Fibroblast of lung (primary cell): ENCODE data around the gene POLR2F. TPM values are rescaled to one million over a fixed set of nuclear protein-coding genes. Genes with fewer than 3 reads are reported as not detected.
A peak's percentile ranks its signal among the peaks of the same experiment; 100 is the strongest.

ENCODE experiments used
- DNase-seq, 2 donors: peaks; one replicate each; pipeline versions ENCODE4 v3.0.0 to v3.0.0-alpha.2; 2010; ENCODE audit warnings: low read depth in 2 of 2
- H2AFZ ChIP-seq: 2 replicates; pipeline ENCODE4 v1.5.1; 2012; ENCODE audit warnings: low read length, control low read depth, inconsistent platforms
- H3K27ac ChIP-seq: 2 replicates; pipeline ENCODE4 v1.5.1; 2011; ENCODE audit warnings: low read length, control low read depth; ENCODE audit not compliant: insufficient read depth
- H3K27me3 ChIP-seq: 2 replicates; pipeline ENCODE4 v1.5.1; 2011; ENCODE audit warnings: mild to moderate bottlenecking, low read length; ENCODE audit not compliant: control insufficient read depth, insufficient read depth
- H3K36me3 ChIP-seq: 2 replicates; pipeline ENCODE4 v1.5.1; 2011; ENCODE audit warnings: low read length; ENCODE audit not compliant: control insufficient read depth, insufficient read depth
- H3K4me1 ChIP-seq: 2 replicates; pipeline ENCODE4 v1.5.1; 2011; ENCODE audit warnings: low read length; ENCODE audit not compliant: control insufficient read depth, insufficient read depth; ENCODE audit errors: extremely low read depth
- H3K4me2 ChIP-seq: 2 replicates; pipeline ENCODE4 v1.5.1; 2011; ENCODE audit warnings: low read length, control low read depth; ENCODE audit not compliant: insufficient read depth; ENCODE audit errors: extremely low read depth
- H3K4me3 ChIP-seq, 4 experiments: fragments of 200-600 bp in 1 of 4; sonication (generic) in 1 of 4; replicated peaks in 1 of 4; 2 replicates each; pipeline ENCODE4 v1.5.1; 2011 to 2016; ENCODE audit warnings: low read length in 4 of 4, low read depth in 3 of 4, mild to moderate bottlenecking in 3 of 4, control low read depth in 2 of 4, inconsistent platforms in 1 of 4, mixed read lengths in 1 of 4; ENCODE audit not compliant: insufficient read depth in 1 of 4; ENCODE audit errors: control extremely low read depth in 1 of 4
- H3K79me2 ChIP-seq: 2 replicates; pipeline ENCODE4 v1.5.1; 2012; ENCODE audit warnings: mild to moderate bottlenecking, low read length, inconsistent platforms; ENCODE audit not compliant: control insufficient read depth, insufficient read depth
- H3K9ac ChIP-seq: 2 replicates; pipeline ENCODE4 v1.5.1; 2011; ENCODE audit warnings: mild to moderate bottlenecking, low read length, control low read depth; ENCODE audit not compliant: insufficient read depth
- H3K9me3 ChIP-seq: 2 replicates; pipeline ENCODE4 v1.5.1; 2012; ENCODE audit warnings: low read depth, low read length; ENCODE audit not compliant: control insufficient read depth, insufficient read depth
- H4K20me1 ChIP-seq: 2 replicates; pipeline ENCODE4 v1.5.1; 2011; ENCODE audit warnings: low read length; ENCODE audit not compliant: control insufficient read depth, insufficient read depth; ENCODE audit errors: extremely low read depth
- EZH2 ChIP-seq: IDR thresholded peaks from 2 replicates; pipeline ENCODE4 v1.5.1; 2012; ENCODE audit warnings: low read length, control low read depth, mild to moderate bottlenecking; ENCODE audit errors: missing control alignments
- polyA plus RNA-seq, 2 donors: library from polyadenylated mRNA; depleted of rRNA in 1 of 2; stranded (reverse) in 1 of 2; unstranded in 1 of 2; fragments of >200 nt; gene quantifications; 2 replicates each; pipeline ENCODE4 v1.2.1, GENCODE V29; 2011 to 2012; ENCODE audit warnings: missing spikeins in 1 of 2
- total RNA-seq: library from RNA; depleted of rRNA; stranded (reverse); fragments of >200 nt; gene quantifications from 2 replicates; pipeline ENCODE4 v1.2.1, GENCODE V29; 2014
- TF ChIP-seq, protein P1 (sequence below), 2 donors: IDR thresholded peaks in 1 of 2; conservative IDR thresholded peaks in 1 of 2; 1 replicate in 1 of 2; 2 replicates in 1 of 2; pipeline ENCODE4 v1.5.1; 2011 to 2012; ENCODE audit warnings: low read length in 2 of 2, control low read depth in 1 of 2, inconsistent platforms in 1 of 2, low read depth in 1 of 2, mild to moderate bottlenecking in 1 of 2

POLR2F gene
- total and polyA plus RNA-seq, 2 donors (not counting 1 experiment from before 2014, with no cell fraction given): 31.9 to 82.0 TPM

DNA sequence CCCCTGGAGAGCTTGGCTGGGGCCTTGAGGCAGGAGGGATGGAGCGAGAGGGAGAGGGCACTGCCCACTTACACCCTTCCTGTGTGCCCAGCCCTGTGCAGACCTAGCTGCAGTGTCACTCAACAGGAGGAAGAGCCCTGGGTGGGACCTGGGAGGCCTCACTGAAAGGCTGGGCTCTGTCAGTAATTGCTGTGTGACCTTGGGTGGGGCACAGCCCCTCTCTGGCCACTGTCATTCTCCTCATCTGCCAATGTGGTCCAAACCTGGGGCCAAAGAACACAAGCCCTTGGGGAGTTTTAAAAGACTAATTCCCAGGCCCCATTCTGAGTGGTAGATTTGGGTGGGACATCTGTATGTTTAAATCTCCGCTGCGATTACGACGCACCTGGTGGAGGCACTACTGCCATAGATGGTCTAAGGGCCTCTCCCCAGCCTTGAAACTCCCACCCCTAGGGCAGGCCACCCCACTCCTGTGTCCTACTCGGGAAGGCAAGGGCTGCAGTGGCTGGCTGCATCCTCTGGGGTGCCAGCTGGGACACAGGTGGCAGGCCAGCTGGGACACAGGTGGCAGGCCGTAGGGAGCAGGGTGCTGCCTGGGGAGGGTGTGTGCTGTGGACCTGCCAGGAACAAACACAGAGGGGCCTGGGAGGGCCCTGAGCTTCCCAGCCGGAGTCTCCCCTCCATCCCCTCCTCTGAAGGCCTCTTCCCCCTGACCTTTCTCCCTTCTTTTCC is 43.2 kb downstream of the POLR2F start:
- Histone ChIP-seq H2AFZ (no peak overlapping the region), H3K27me3 (peaks cover 4% of the 10 kb centered on the region), H3K4me2 (no peak overlapping the region), H4K20me1 (no peaks in the 10 kb centered on the region), H3K9ac (no peak overlapping the region), H3K4me1 (no peaks in the 10 kb centered on the region), H3K9me3 (no peaks in the 10 kb centered on the region), H3K4me3 (no peak overlapping the region), H3K36me3 (no peaks in the 10 kb centered on the region), H3K79me2 (no peaks in the 10 kb centered on the region), H3K27ac (no peak overlapping the region)
- TF ChIP-seq, protein P1, sequence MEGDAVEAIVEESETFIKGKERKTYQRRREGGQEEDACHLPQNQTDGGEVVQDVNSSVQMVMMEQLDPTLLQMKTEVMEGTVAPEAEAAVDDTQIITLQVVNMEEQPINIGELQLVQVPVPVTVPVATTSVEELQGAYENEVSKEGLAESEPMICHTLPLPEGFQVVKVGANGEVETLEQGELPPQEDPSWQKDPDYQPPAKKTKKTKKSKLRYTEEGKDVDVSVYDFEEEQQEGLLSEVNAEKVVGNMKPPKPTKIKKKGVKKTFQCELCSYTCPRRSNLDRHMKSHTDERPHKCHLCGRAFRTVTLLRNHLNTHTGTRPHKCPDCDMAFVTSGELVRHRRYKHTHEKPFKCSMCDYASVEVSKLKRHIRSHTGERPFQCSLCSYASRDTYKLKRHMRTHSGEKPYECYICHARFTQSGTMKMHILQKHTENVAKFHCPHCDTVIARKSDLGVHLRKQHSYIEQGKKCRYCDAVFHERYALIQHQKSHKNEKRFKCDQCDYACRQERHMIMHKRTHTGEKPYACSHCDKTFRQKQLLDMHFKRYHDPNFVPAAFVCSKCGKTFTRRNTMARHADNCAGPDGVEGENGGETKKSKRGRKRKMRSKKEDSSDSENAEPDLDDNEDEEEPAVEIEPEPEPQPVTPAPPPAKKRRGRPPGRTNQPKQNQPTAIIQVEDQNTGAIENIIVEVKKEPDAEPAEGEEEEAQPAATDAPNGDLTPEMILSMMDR (conservative IDR thresholded peaks at IDR 0.05 in 1 of 2, IDR thresholded peaks at IDR 0.05 in 1 of 2; ENCODE audit: low read depth in 1 of 2, low read length in 2 of 2): no peak
- no peak for TF ChIP-seq EZH2
- DNase-seq: no peak

DNA sequence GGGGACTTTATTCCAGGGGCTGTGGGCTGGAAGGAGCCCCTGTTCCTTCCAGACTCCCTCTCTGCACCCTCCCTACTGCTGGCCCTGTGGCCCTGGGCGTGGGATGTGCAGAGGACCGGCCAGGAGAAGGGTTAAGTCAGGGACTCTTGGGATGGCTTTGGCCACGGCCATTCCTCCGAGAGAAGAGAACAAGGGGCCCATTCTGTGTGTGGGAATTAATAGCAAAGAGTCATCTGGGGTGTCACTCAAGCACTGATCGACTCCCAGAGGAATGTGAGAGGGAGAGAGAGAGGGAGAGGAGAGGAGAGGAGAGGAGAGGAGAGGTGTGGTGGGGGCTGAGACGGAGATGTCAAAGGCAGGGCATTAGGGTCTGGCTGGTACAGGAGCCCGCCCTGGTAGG is 45.0 kb downstream of the POLR2F start:
- TF ChIP-seq EZH2: no peak
- TF ChIP-seq, protein P1 (conservative IDR thresholded peaks at IDR 0.05 in 1 of 2, IDR thresholded peaks at IDR 0.05 in 1 of 2; ENCODE audit: low read depth in 1 of 2, low read length in 2 of 2): no peak

DNA sequence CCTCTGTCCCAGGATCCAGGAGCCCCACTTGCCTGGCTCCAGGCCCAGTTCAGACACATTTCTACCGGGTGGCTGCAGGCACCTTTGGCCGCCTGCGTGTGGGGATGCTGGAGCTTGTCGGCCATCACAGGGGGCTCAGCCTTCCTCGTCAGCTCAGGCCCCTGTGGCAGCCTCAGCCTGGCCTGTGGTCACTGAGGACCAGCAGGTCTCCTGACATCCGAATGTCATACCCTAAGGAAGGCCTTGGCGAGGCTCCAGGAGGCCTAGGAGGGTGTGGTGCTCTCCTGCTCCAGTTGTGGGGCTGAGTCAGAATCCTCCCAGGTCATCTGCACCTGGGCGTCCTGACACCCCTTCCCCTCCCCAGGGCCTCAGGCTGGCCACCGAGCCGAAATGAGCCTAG is 45.7 kb downstream of the POLR2F start:
- H3K4me1 ChIP-seq: no peaks in the 10 kb centered on the region
- no peak overlapping the region for H3K4me3 ChIP-seq
- H3K36me3 ChIP-seq: no peaks in the 10 kb centered on the region
- no peaks in the 10 kb centered on the region for H3K79me2 ChIP-seq
- no peak overlapping the region for H3K4me2 ChIP-seq
- no peak overlapping the region for H3K27ac ChIP-seq
- no peaks in the 10 kb centered on the region for H3K9me3 ChIP-seq
- no peak overlapping the region for H3K9ac ChIP-seq
- TF ChIP-seq EZH2: no peak
- TF ChIP-seq, protein P1 (conservative IDR thresholded peaks at IDR 0.05 in 1 of 2, IDR thresholded peaks at IDR 0.05 in 1 of 2; ENCODE audit: low read depth in 1 of 2, low read length in 2 of 2): no peak
- H3K27me3 ChIP-seq: peaks cover 4% of the 10 kb centered on the region
- no peak for DNase-seq
- H4K20me1 ChIP-seq: no peaks in the 10 kb centered on the region
- no peak overlapping the region for H2AFZ ChIP-seq

More for the DNA sequence above, 45.0 kb downstream of the POLR2F start:
- H4K20me1 ChIP-seq: no peaks in the 10 kb centered on the region
- no peaks in the 10 kb centered on the region for H3K9me3 ChIP-seq
- no peak overlapping the region for H2AFZ ChIP-seq
- no peaks in the 10 kb centered on the region for H3K4me1 ChIP-seq
- peaks cover 4% of the 10 kb centered on the region for H3K27me3 ChIP-seq
- DNase-seq: peak in 1 of 2 donors; percentile 6
- H3K4me3 ChIP-seq: no peak overlapping the region
- no peaks in the 10 kb centered on the region for H3K36me3 ChIP-seq
- no peak overlapping the region for H3K27ac ChIP-seq
- no peak overlapping the region for H3K9ac ChIP-seq
- no peak overlapping the region for H3K4me2 ChIP-seq
- no peaks in the 10 kb centered on the region for H3K79me2 ChIP-seq
